ENCODE results near the gene FRG2.
"Not testable (repeated sequence)": the region's sequence is repeated elsewhere in the genome, so short reads cannot be mapped to it uniquely, and the experiment has no call there.

The FRG2 gene

GRCh38 chr4:190027156-190027555 is at the start of gene FRG2:
Gene FRG2, minus strand, starts transcription at chr4:190027256. Its CDS starts 52 bp downstream, at chr4:190027204.
- not testable (repeated sequence) for H3K9me3 ChIP-seq (ENCODE audit: control insufficient read depth, low read length); H3K79me2 ChIP-seq; H3K4me1 ChIP-seq; H3K27ac ChIP-seq; H3K36me3 ChIP-seq (ENCODE audit: control insufficient read depth, insufficient read depth, low read length); H2AFZ ChIP-seq; H3K27me3 ChIP-seq (ENCODE audit: control insufficient read depth, insufficient read depth, low read length); H3K4me2 ChIP-seq (ENCODE audit: low read length); H3K4me3 ChIP-seq (ENCODE audit: low read depth, low read length); H3K9ac ChIP-seq

DNA sequence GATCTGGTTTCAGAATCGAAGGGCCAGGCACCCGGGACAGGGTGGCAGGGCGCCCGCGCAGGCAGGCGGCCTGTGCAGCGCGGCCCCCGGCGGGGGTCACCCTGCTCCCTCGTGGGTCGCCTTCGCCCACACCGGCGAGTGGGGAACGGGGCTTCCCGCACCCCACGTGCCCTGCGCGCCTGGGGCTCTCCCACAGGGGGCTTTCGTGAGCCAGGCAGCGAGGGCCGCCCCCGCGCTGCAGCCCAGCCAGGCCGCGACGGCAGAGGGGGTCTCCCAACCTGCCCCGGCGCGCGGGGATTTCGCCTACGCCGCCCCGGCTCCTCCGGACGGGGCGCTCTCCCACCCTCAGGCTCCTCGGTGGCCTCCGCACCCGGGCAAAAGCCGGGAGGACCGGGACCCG is 41.3 kb upstream of the FRG2 start:
- H3K4me2 ChIP-seq (ENCODE audit: low read length); H3K9ac ChIP-seq; H3K36me3 ChIP-seq (ENCODE audit: control insufficient read depth, insufficient read depth, low read length); H3K27me3 ChIP-seq (ENCODE audit: control insufficient read depth, insufficient read depth, low read length); H2AFZ ChIP-seq; H3K4me3 ChIP-seq (ENCODE audit: low read depth, low read length); H3K27ac ChIP-seq; H3K79me2 ChIP-seq; H3K4me1 ChIP-seq; H3K9me3 ChIP-seq (ENCODE audit: control insufficient read depth, low read length): not testable (repeated sequence)

DNA sequence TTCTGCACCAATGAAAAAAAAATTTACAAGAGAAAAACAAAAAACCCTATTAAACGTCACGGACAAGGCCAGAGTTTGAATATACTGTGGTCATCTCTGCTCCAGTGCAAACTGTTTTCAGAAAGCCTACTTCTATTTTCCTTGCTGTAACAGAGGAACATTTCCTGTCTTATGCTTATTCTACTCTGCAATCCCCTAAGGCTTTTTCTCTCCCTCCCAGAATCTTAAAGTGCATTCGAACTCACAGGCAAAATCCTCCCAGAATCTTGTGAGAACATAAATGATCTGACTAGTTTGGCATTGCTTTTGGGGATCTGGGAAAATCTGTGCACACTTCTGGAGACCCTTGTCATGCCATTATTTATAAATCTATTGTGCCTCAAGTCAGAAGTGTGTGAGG is 37.7 kb upstream of the FRG2 start:
- H3K4me3 ChIP-seq (ENCODE audit: low read depth, low read length); H3K36me3 ChIP-seq (ENCODE audit: control insufficient read depth, insufficient read depth, low read length); H3K9me3 ChIP-seq (ENCODE audit: control insufficient read depth, low read length); H3K27ac ChIP-seq; H3K27me3 ChIP-seq (ENCODE audit: control insufficient read depth, insufficient read depth, low read length); H3K4me1 ChIP-seq; H3K79me2 ChIP-seq; H3K9ac ChIP-seq; H2AFZ ChIP-seq; H3K4me2 ChIP-seq (ENCODE audit: low read length): not testable (repeated sequence)

- H3K27ac ChIP-seq; H2AFZ ChIP-seq; H3K4me2 ChIP-seq (ENCODE audit: low read length); H3K79me2 ChIP-seq; H3K4me1 ChIP-seq; H3K36me3 ChIP-seq (ENCODE audit: control insufficient read depth, insufficient read depth, low read length); H3K9me3 ChIP-seq (ENCODE audit: control insufficient read depth, low read length); H3K4me3 ChIP-seq (ENCODE audit: low read depth, low read length); H3K9ac ChIP-seq; H3K27me3 ChIP-seq (ENCODE audit: control insufficient read depth, insufficient read depth, low read length): not testable (repeated sequence)
These were observed 37.3 kb upstream of the FRG2 start, which contains the start of gene DBET for GRCh38 chr4:190064342-190064741. Gene DBET, plus strand, starts transcription at chr4:190064502.

- H3K79me2 ChIP-seq; H2AFZ ChIP-seq; H3K27ac ChIP-seq; H3K4me2 ChIP-seq (ENCODE audit: low read length); H3K4me1 ChIP-seq; H3K9me3 ChIP-seq (ENCODE audit: control insufficient read depth, low read length); H3K27me3 ChIP-seq (ENCODE audit: control insufficient read depth, insufficient read depth, low read length); H3K9ac ChIP-seq; H3K36me3 ChIP-seq (ENCODE audit: control insufficient read depth, insufficient read depth, low read length); H3K4me3 ChIP-seq (ENCODE audit: low read depth, low read length): not testable (repeated sequence)
These were observed 31.9 kb upstream of the FRG2 start for GRCh38 chr4:190058997-190059396.

DNA sequence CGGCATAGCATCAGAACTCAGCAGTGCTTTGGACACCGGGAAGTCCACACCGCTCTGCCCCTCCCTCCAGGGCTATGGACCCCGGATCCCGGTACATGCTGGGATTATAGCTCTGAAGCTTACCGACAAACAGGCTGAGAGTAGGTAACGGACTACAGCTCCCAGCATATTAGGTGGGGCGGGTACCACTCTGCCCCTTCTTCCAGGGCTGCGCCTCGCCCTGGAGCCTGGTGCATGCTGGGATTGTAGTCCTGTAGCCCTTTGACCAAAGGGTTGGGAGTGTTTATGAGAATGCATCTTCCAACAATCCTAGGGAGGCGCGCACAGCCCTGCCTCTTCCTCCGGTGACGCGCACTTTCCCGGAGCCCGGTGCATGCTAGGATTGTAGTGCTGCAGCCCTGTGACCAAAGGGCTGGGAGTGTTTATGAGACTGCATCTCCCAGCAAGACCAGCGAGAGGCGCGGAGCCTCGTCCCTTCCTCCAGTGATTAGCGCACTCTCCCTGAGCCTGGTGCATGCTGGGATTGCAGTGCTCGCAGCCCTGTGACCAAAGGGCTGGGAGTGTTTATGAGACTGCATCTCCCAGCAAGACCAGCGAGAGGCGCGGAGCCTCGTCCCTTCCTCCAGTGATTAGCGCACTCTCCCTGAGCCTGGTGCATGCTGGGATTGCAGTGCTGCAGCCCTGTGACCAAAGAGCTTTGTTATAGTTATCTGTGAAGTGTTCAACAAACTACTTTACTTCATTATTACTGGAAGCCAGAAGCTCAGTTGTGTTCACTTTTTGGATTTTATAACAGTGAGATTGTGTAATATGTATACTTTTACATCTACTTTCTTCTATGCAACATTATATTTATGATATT is 22.6 kb upstream of the FRG2 start:
- H3K4me1 ChIP-seq; H3K79me2 ChIP-seq; H3K27ac ChIP-seq; H3K36me3 ChIP-seq (ENCODE audit: control insufficient read depth, insufficient read depth, low read length); H3K4me2 ChIP-seq (ENCODE audit: low read length); H3K27me3 ChIP-seq (ENCODE audit: control insufficient read depth, insufficient read depth, low read length); H2AFZ ChIP-seq; H3K9ac ChIP-seq; H3K9me3 ChIP-seq (ENCODE audit: control insufficient read depth, low read length); H3K4me3 ChIP-seq (ENCODE audit: low read depth, low read length): not testable (repeated sequence)

DNA sequence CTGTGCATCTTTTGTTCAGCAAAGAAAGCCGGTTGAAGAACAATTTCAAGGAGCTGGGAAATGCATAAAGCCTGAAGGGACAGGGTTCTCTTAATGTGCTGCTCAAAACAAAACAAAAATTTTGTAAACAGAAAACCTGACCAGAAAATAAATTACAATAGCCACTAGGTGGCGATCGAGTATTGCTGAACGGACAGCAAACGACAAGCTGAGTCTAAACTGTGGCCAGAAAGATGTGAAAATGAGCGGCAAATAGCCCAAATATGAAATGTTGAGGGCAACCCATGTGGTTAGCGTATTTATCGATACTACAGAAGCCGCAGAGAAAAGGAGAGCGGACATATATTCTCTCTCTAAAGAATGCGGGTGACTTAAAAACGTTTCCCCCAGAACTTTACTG is 20.6 kb upstream of the FRG2 start:
- H3K4me3 ChIP-seq (ENCODE audit: low read depth, low read length); H3K79me2 ChIP-seq; H2AFZ ChIP-seq; H3K9ac ChIP-seq; H3K4me1 ChIP-seq; H3K27ac ChIP-seq; H3K9me3 ChIP-seq (ENCODE audit: control insufficient read depth, low read length); H3K4me2 ChIP-seq (ENCODE audit: low read length); H3K27me3 ChIP-seq (ENCODE audit: control insufficient read depth, insufficient read depth, low read length); H3K36me3 ChIP-seq (ENCODE audit: control insufficient read depth, insufficient read depth, low read length): not testable (repeated sequence)

- not testable (repeated sequence) for H3K9ac ChIP-seq; H3K4me2 ChIP-seq (ENCODE audit: low read length); H3K9me3 ChIP-seq (ENCODE audit: control insufficient read depth, low read length); H3K4me1 ChIP-seq; H2AFZ ChIP-seq; H3K36me3 ChIP-seq (ENCODE audit: control insufficient read depth, insufficient read depth, low read length); H3K79me2 ChIP-seq; H3K27me3 ChIP-seq (ENCODE audit: control insufficient read depth, insufficient read depth, low read length); H3K4me3 ChIP-seq (ENCODE audit: low read depth, low read length); H3K27ac ChIP-seq
These were observed 13.8 kb upstream of the FRG2 start for GRCh38 chr4:190040873-190041272.

- not testable (repeated sequence) for H2AFZ ChIP-seq; H3K9ac ChIP-seq; H3K9me3 ChIP-seq (ENCODE audit: control insufficient read depth, low read length); H3K4me1 ChIP-seq; H3K27ac ChIP-seq; H3K4me2 ChIP-seq (ENCODE audit: low read length); H3K4me3 ChIP-seq (ENCODE audit: low read depth, low read length); H3K36me3 ChIP-seq (ENCODE audit: control insufficient read depth, insufficient read depth, low read length); H3K27me3 ChIP-seq (ENCODE audit: control insufficient read depth, insufficient read depth, low read length); H3K79me2 ChIP-seq
These were observed 10.8 kb upstream of the FRG2 start for GRCh38 chr4:190037704-190038388.

DNA sequence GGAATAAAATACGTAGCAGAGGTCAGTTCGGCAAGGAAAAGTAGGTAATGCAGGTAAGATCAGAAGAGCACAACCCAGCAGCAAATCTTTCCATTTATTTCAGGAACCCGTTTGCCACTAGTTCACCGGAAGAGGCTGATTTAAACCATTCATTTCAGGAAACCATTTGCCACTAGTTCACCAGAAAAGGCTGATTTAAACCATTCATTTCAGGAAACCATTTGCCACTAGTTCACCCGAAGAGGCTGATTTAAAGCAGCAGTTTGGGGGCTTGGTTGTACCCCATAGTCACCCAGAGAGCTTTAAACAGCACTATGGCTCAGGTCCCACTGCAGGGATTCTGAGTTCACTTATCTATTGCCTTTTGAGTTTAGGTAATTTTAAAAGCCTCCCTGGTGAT is 4.2 kb upstream of the FRG2 start:
- H3K9ac ChIP-seq; H3K4me1 ChIP-seq; H3K36me3 ChIP-seq (ENCODE audit: control insufficient read depth, insufficient read depth, low read length); H3K27me3 ChIP-seq (ENCODE audit: control insufficient read depth, insufficient read depth, low read length); H2AFZ ChIP-seq; H3K4me3 ChIP-seq (ENCODE audit: low read depth, low read length); H3K79me2 ChIP-seq; H3K27ac ChIP-seq; H3K4me2 ChIP-seq (ENCODE audit: low read length); H3K9me3 ChIP-seq (ENCODE audit: control insufficient read depth, low read length): not testable (repeated sequence)

- not testable (repeated sequence) for H3K4me1 ChIP-seq; H3K79me2 ChIP-seq; H3K27me3 ChIP-seq (ENCODE audit: control insufficient read depth, insufficient read depth, low read length); H2AFZ ChIP-seq; H3K4me2 ChIP-seq (ENCODE audit: low read length); H3K9ac ChIP-seq; H3K27ac ChIP-seq; H3K36me3 ChIP-seq (ENCODE audit: control insufficient read depth, insufficient read depth, low read length); H3K9me3 ChIP-seq (ENCODE audit: control insufficient read depth, low read length)
- peak overlapping the region; percentile 23 for H3K4me3 ChIP-seq (ENCODE audit: low read depth, low read length)
These were observed 4.3 kb downstream of the FRG2 start for GRCh38 chr4:190022614-190023281.
